Stimulated activated effector memory CD8-positive, alpha-beta T cell treated with anti-CD3 and anti-CD28 coated beads, Interleukin-12 subunit alpha, Interleukin-12 subunit beta, amount 100 ng/mL, for 72 hours (primary cell): Measurements from ENCODE around the gene HSDL2.

Experiments used
- ATAC-seq: fragments of 150-1000 bp; cut with Tn5 transposase; 2 replicates; pipeline ENCODE4 v1.10.0; 2021
- DNase-seq, 2 donors: peaks; one replicate each; pipeline ENCODE4 v3.0.0; 2021 to 2022; ENCODE audit warnings: low spot score in 2 of 2
- H3K27ac Mint-ChIP-seq: one replicate; pipeline ENCODE4 v1.8.0; 2022; ENCODE audit warnings: mild to moderate bottlenecking, mixed read lengths
- H3K36me3 Mint-ChIP-seq: one replicate; pipeline ENCODE4 v1.8.0; 2022; ENCODE audit warnings: mild to moderate bottlenecking, mixed read lengths
- H3K4me1 Mint-ChIP-seq: one replicate; pipeline ENCODE4 v1.8.0; 2022; ENCODE audit warnings: mixed read lengths
- H3K4me3 Mint-ChIP-seq: one replicate; pipeline ENCODE4 v1.8.0; 2022; ENCODE audit warnings: mild to moderate bottlenecking, mixed read lengths
- H3K9me3 Mint-ChIP-seq: one replicate; pipeline ENCODE4 v1.8.0; 2022; ENCODE audit warnings: mixed read lengths

The HSDL2 gene

DNA sequence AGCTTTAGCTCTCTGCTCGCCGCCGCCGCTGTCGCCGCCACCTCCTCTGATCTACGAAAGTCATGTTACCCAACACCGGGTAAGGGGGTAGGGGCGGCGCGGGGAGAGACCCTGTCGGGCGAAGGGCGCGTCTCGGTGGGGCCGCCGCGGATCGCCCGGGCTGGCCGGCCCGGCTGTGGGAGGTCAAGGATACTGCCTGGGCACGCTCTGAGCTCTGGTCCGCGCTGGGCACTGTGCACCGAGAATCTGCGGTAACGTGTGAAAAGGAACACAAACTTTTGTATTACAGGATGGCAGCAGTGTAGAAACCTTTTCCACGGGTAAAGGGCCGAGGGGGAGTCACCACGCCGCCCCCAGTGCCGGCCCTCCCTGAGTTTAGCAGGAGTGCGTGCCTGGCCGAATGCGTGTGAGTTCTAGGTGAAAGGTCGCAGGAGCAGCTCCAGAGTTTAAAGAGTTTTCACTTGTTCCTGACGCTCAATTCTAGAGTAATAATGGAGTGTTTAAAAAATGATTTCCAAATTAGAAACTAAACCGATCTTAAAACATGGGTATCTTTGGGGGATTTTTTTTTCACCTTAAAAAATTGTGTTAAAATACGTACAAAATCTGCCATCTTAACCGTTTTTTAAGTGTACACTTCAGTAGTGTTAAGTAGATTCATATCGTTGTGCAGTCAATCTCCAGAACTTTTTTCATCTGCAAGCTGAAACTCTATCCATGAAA, at the start of gene HSDL2:
Gene HSDL2 (plus strand): TSS at position 7 of the 723 bp plus-strand sequence. CDS start 56 bp downstream, at position 63.
- Mint-ChIP-seq H3K9me3 (no peaks in the 10 kb centered on the region), H3K4me1 (peaks cover 38% of the 10 kb centered on the region), H3K27ac (peak within 1 kb of the TSS; percentile 97), H3K36me3 (peaks cover 19% of the 10 kb centered on the region), H3K4me3 (peak within 1 kb of the TSS; percentile 97)
- ATAC-seq (no peak), DNase-seq (no peak)

DNA sequence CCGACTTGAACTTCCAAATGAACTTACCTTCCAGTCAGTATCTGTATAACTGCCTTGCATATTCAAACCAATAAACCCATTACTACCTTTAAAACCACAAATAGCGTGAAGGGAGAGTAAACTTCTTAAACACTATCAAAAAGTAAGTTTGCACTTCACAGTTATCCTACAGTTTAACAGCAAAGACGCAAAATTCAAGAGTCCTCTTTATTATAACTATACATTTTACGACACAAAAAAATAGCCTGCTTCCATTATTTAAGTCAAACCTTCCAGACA, 48.3 kb upstream of the HSDL2 start:
- H3K27ac Mint-ChIP-seq, result peak overlapping the region; percentile 88
- H3K4me1 Mint-ChIP-seq, result peaks cover 32% of the 10 kb centered on the region
- no peaks in the 10 kb centered on the region for H3K9me3 Mint-ChIP-seq
- DNase-seq (no peak), ATAC-seq (no peak)
- H3K36me3 Mint-ChIP-seq, result peaks cover 6% of the 10 kb centered on the region
- H3K4me3 Mint-ChIP-seq, result peak overlapping the region; percentile 69

DNA sequence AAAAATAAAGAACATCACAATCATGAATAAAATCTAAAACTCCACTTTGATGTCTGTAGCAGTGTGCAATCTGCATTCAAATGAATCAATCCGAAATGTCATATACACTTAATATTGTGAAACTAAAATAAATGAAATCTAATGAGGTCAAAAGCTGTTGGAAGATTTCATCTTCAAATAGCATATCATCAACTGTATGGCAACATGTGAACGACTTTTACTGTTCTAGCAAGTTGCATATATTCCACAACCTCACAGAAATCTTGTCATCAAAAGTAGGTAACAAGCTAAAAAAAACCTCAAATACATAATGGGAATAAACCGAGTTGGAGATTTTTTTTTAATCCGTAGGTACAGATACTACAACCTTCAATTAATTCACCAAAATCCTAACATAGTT, 47.7 kb upstream of the HSDL2 start:
- H3K4me1 Mint-ChIP-seq, result peaks cover 32% of the 10 kb centered on the region
- DNase-seq, result no peak
- peak overlapping the region; percentile 88 for H3K27ac Mint-ChIP-seq
- no peaks in the 10 kb centered on the region for H3K9me3 Mint-ChIP-seq
- peaks cover 6% of the 10 kb centered on the region for H3K36me3 Mint-ChIP-seq
- ATAC-seq, result no peak
- H3K4me3 Mint-ChIP-seq, result peak overlapping the region; percentile 69

DNA sequence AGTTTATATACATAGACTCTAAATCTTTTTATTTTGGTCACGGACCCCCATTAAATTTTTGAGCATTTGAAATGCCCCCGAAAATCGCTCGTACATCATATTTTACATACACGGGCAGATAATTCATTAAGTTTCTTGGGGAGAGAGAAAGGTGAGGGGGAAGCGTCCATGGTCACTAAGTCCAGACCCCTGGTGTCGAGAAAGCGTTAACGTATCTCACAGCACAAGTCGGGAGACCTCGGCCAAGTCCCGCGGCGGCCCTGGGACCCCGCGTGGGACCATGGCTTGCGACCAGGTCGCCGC, 47.3 kb upstream of the HSDL2 start:
- H3K36me3 Mint-ChIP-seq, result peaks cover 6% of the 10 kb centered on the region
- ATAC-seq, result no peak

DNA sequence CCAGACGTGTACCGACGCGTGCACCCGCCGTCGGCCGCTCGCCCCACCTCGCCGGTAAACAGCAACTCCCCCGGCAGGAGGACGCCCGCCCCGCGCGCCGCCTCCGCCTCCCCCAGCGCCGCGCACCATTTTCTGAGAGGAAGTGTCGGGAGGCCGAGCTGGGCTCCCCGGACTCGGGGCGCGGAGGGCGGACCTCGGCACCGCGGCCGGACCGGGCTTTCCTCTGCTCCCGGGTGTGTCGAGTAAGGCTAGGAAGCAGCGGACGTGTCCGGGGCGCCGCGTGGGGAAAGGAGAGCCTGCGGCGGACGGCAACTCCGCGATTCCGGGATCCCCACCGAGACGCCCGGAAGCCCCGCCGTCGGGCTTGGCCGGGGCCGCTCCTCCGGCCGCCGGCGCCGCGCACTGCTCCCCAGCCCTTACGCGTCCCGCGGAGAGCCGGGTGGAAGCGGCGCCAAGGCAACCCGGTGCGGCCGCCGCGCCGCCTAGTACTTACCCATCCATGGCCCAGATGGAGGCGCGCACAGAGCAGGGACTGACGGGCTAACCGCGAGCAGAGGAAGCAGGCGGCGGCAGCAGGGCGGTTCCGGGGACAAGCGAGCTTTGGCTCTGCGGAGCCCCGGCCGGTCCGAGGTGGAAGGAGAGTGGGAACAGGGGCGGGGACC, 46.8 kb upstream of the HSDL2 start, which contains the start of gene PTBP3:
Gene PTBP3 (minus strand): TSS at position 643 of the 662 bp plus-strand sequence. CDS start 35,754 bp downstream, outside the sequence.
- ATAC-seq (peak; percentile 78), DNase-seq (peak; percentile 84 to 93)
- peak within 1 kb of the TSS; percentile 88 for H3K27ac Mint-ChIP-seq
- H3K36me3 Mint-ChIP-seq, result peaks cover 6% of the 10 kb centered on the region
- H3K4me1 Mint-ChIP-seq, result peaks cover 26% of the 10 kb centered on the region
- peak within 1 kb of the TSS; percentile 69 for H3K4me3 Mint-ChIP-seq
- no peaks in the 10 kb centered on the region for H3K9me3 Mint-ChIP-seq

More for the DNA sequence above, 47.3 kb upstream of the HSDL2 start:
- Mint-ChIP-seq H3K27ac (peak overlapping the region; percentile 88), H3K4me1 (peaks cover 31% of the 10 kb centered on the region), H3K4me3 (peak overlapping the region; percentile 69), H3K9me3 (no peaks in the 10 kb centered on the region)
- DNase-seq, result no peak

DNA sequence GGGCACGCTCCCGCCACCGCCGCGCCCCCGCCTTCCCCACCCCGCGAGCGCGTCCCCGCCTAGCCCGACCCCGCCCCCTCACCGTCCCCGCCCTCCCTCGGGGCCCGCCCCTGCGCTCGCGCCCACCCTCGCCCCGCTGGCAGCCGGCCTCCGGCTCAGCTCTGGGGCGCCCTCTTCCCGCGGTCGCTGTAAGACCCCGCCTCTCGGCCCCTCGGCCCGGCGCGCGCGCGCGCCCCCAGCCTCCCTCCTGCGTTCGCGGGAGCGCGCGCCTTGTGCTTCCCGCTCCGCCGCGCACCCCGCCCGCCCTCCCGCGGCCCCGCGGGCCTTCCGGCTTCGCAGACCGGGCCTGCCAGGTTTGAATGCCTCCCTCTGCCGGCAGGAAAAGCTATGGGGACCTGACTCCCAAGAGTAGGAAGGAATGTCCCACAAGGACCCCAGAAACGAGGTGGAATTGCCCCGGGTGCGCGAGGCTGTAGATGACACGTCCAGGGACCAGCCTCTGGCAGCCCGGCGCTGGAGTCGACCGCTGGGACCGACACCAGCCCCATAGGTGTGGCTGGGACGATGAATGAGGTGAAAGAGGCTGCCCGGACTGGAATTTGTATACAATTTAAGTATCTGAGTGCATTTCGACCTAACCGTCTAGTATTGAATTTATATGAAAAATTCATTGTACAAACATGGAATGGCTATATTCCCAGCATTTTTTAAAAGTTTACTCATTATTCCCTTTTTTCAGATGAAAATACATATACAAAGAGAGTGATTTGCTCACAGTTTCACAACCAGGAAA, 46.1 kb upstream of the HSDL2 start:
- Mint-ChIP-seq H3K36me3 (peaks cover 6% of the 10 kb centered on the region), H3K27ac (peak overlapping the region; percentile 88), H3K9me3 (no peaks in the 10 kb centered on the region), H3K4me1 (peaks cover 19% of the 10 kb centered on the region), H3K4me3 (peak overlapping the region; percentile 69)
- DNase-seq, result no peak
- peak; percentile 85 for ATAC-seq

DNA sequence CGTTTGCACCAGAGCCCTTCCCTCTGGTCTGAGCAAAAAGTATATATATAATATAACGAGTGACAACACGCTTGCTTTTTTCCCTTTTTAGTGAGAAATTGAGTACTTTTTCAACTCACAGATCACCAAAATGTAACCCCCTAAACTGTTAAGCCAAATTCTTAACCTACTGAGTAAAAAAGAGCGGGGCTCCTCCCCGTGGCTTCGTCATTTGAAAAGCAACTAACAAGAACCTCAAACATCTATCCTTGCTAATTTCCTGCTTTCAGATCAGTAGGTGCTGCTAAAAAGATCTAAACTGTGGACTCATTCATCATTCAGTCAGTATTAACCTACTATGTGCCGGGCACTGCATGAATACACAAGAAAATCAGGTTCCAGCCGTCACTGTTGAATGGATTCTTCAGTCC, 45.5 kb upstream of the HSDL2 start:
- ATAC-seq (peak; percentile 47), DNase-seq (peak in 1 of 2 donors; percentile 62)
- Mint-ChIP-seq H3K36me3 (peaks cover 6% of the 10 kb centered on the region), H3K4me3 (peak overlapping the region; percentile 69), H3K4me1 (peaks cover 19% of the 10 kb centered on the region), H3K9me3 (no peaks in the 10 kb centered on the region), H3K27ac (peak overlapping the region; percentile 88)

DNA sequence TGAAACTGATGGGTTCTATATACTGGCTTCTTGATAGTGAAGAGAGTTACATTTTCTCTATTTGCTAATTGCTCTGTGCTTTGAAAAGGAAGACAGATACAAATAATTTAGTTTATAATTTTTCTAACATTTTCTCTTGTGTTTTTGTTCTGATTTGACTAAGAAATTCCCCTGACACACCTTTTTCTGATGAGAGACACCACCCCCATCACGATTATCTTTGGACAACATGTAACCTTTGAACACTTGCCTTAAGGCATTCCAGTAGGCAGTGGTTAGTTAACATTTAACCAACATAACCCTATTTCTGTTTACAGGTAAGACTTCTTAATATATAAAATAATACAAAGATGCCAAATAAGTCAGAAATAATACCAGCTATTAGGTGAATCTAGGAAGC, 42.4 kb upstream of the HSDL2 start:
- Mint-ChIP-seq H3K36me3 (peaks cover 6% of the 10 kb centered on the region), H3K27ac (no peak overlapping the region), H3K9me3 (no peaks in the 10 kb centered on the region), H3K4me1 (no peaks in the 10 kb centered on the region), H3K4me3 (no peak overlapping the region)
- ATAC-seq (no peak), DNase-seq (no peak)

DNA sequence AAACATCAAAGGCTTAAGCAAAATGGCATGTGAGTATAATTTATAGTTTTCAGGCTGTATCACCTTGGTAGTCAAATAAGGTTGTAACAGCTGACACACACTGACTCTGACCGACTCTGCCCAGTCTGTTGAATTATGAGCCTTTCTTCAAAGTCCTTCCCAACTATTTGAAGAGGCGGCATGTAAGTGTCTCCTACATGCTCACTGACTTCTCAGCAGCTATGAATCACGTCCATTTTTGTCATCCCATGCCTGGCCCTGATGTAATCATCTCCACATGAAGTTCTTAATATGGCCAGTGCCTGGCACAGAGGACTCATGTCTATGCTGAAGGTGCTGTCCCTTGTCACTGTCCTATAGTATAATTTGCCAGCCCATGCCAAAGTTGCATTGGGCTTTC, 41.3 kb upstream of the HSDL2 start:
- ATAC-seq, result no peak
- no peak for DNase-seq
- Mint-ChIP-seq H3K27ac (no peak overlapping the region), H3K4me1 (no peaks in the 10 kb centered on the region), H3K9me3 (no peaks in the 10 kb centered on the region), H3K4me3 (no peak overlapping the region), H3K36me3 (peaks cover 6% of the 10 kb centered on the region)

DNA sequence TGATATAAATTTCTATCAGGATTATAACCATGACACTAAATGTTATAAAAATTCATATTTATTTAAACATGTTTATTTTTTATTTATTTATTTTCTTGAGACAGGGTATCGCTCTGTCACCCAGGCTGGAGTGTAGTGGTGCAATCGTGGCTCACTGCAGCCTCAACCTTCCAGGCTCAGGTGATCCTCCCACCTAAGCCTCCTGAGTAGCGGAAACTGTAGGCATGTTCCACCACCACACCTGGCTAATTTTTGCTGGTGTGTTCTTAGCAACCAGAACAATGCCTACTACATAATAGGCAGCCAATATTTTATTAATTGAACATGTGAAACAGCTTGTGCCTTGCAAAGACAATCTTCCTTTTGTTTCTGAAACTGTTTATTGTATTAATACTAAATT, 40.0 kb upstream of the HSDL2 start:
- H3K36me3 Mint-ChIP-seq, result no peaks in the 10 kb centered on the region
- H3K4me1 Mint-ChIP-seq, result no peaks in the 10 kb centered on the region
- H3K4me3 Mint-ChIP-seq, result no peak overlapping the region
- DNase-seq (no peak), ATAC-seq (no peak)
- no peak overlapping the region for H3K27ac Mint-ChIP-seq
- no peaks in the 10 kb centered on the region for H3K9me3 Mint-ChIP-seq

DNA sequence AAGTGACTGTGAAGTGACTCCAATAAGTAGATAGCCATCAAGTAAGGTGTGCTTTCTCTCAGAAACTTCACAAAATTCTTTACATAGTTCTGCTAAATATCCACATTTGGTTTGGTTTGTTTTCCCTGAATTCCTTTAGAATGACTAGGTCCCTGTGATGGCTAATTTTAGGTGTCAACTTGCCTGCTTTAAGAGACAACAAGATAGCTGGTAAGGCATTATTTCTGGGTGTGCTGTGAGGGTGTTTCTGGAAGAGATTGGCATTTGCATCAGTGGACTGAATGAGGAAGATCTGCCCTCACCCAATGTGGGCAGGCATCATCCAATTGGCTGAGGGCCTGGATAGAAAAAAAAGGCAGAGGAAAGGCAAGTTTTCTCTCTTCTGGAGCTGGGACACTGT, 38.2 kb upstream of the HSDL2 start:
- Mint-ChIP-seq H3K4me3 (no peak overlapping the region), H3K4me1 (no peaks in the 10 kb centered on the region), H3K9me3 (no peaks in the 10 kb centered on the region), H3K27ac (no peak overlapping the region), H3K36me3 (no peaks in the 10 kb centered on the region)
- no peak for ATAC-seq
- no peak for DNase-seq

DNA sequence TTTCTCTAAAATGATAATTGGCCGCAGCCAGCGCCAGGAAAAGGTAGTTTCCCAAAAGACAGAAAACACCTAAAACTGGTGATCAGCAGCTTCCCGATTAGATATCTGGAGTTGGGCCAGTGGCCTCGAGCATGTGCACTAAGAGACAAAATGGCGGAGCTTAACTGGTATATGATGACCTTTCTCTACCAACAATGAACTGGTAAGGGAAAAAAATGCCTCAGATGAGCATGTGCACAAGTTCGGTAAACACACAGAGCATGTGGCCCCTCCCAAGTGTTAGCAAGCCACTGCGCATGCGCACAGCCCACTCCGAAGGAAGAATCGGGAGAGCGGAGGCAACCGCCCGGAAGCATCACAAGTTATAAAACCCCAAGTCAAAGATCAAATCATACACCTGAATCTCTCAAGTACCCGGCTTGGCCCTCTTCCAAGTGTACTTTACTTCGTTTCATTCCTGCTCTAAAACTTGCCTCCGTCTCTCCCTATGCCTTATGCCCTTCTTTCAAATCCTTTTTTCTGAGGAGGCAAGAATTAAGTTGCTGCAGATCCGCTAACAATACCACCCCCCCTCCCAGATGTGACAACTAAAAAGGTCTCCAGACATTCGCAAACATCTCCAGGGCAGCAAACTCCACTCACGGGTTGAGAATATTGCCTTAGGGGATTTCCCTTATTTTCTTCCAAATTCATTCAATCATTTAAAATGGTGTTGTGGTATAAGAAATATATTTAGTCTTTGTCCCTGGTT, 31.5 kb upstream of the HSDL2 start:
- H3K27ac Mint-ChIP-seq, result peak overlapping the region; percentile 89
- DNase-seq (peak; percentile 56 to 84), ATAC-seq (peak; percentile 55)
- H3K36me3 Mint-ChIP-seq, result peaks cover 10% of the 10 kb centered on the region
- H3K4me1 Mint-ChIP-seq, result peaks cover 9% of the 10 kb centered on the region
- H3K9me3 Mint-ChIP-seq, result no peaks in the 10 kb centered on the region
- peak overlapping the region; percentile 69 for H3K4me3 Mint-ChIP-seq

DNA sequence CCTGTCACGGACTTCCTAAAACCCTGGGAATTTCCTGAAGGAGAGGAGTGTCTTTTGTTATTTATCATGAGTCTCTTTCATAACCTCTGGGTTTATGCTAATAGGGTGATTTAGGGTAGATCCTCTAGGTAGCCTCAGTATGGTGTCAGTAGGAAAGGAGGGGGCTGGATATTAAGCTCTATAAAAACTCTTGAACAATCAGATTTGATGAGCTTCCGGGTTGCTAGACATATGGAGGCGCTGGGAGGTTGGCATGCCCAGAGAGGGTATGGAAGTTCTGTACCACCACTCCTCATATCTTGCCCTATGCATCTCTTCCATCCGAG, 30.9 kb upstream of the HSDL2 start:
- DNase-seq, result no peak
- Mint-ChIP-seq H3K9me3 (no peaks in the 10 kb centered on the region), H3K4me1 (peaks cover 9% of the 10 kb centered on the region), H3K27ac (peak overlapping the region; percentile 89), H3K36me3 (peaks cover 10% of the 10 kb centered on the region), H3K4me3 (peak overlapping the region; percentile 69)
- ATAC-seq, result no peak

DNA sequence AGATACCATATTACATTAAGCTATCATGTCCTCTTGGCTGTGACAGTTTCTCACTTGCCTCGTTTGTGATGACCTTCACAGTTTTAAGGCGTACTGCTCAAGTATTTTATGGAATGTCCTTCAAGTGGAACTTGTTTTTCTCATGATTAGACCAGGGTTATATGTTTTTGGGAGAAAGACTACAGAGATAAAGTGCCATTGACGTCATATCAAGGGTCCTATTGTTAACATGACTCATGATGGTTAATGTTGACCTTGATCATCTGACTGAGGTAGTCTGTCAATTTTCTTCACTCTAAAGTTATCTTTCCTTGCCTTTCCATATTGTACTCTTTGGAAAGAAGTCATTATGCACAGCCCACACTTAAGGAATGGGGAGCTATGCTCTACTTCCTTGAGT, 28.7 kb upstream of the HSDL2 start:
- Mint-ChIP-seq H3K27ac (no peak overlapping the region), H3K9me3 (no peaks in the 10 kb centered on the region), H3K36me3 (peaks cover 10% of the 10 kb centered on the region), H3K4me3 (no peak overlapping the region), H3K4me1 (peaks cover 28% of the 10 kb centered on the region)
- DNase-seq, result no peak
- no peak for ATAC-seq

DNA sequence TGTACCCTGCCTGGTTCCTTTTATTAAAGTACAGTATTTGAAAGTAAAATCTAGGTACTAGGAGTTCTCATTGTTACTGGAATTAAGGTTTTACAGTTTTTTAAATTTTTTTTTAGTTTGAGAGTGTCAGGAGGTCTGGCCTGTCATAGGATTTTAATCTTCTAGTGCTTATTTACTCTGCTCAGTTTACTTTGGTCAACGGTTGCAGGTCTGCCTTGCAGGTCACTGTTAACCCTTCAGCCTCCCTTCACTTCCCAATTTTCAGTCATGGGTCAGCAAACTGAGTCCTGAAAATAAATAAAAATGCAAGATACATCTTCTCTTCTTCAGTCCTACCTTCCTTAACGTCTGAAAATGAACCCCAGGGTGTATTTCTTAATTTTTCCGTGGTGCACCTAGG, 27.7 kb upstream of the HSDL2 start:
- Mint-ChIP-seq H3K9me3 (no peaks in the 10 kb centered on the region), H3K4me1 (peaks cover 28% of the 10 kb centered on the region), H3K4me3 (no peak overlapping the region), H3K27ac (no peak overlapping the region), H3K36me3 (peaks cover 10% of the 10 kb centered on the region)
- ATAC-seq, result no peak
- DNase-seq, result no peak
